ENCODE measurements around the gene SIL1. TPM values are rescaled to one million over a fixed set of nuclear protein-coding genes. Genes with fewer than 3 reads are reported as not detected.

SIL1 gene
- polyA plus RNA-seq, 2 of the 4 experiments (the other 2 are of a cell fraction), result 27.6 to 45.5 TPM

DNA sequence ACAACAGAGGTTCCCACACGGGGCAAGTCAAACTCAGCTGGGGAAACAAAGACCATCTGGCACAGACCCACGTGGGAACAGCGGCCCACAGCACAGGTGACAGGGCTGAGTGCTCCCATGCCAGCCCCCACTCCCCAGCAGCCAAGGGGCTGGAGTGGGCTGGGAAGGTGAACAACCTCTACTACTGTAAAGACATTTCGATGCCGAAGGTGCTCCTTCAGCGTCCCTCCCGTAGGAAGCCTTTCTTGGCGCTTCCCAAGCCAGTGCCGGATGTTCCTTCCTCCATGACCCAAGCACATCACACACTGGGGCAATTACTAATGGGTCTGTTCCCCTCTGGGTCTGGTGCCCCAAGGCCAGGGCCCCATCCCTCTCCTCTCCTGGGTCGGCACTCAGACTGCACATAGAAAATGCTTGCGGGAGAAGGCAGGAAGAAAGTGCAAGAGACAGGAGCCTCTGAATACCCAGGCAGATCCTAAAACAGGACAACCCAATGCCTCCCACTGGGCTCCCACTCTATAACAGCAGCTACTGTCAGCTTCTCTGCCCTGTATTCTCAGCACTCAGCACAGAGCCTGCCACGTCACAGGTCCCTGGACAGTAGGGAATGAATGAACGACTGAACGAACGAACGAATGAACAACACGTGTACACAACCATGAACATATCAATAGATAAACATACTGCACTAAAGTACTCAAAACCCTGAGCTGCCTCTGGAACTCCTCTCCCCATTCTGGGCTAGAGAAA lies 246.0 kb downstream of the SIL1 start (continued):
- TF ChIP-seq RAD21 (conservative IDR thresholded peaks at IDR 0.05 in 1 of 2, IDR thresholded peaks at IDR 0.05 in 1 of 2) (no peak), MAZ (IDR thresholded peaks at IDR 0.05; ENCODE audit: borderline replicate concordance, low read depth, low read length) (no peak), KDM1A (IDR thresholded peaks at IDR 0.05; ENCODE audit: low read depth) (no peak), EHF (CRISPR knock-in tag; IDR thresholded peaks at IDR 0.05) (no peak), MYC (IDR thresholded peaks at IDR 0.05; ENCODE audit: borderline replicate concordance, low read length) (no peak), RNF2 (IDR thresholded peaks at IDR 0.05; ENCODE audit: borderline replicate concordance, low read depth) (no peak), SMC3 (IDR thresholded peaks at IDR 0.05) (no peak), HOXB5 (CRISPR knock-in tag; IDR thresholded peaks at IDR 0.05) (no peak)

DNA sequence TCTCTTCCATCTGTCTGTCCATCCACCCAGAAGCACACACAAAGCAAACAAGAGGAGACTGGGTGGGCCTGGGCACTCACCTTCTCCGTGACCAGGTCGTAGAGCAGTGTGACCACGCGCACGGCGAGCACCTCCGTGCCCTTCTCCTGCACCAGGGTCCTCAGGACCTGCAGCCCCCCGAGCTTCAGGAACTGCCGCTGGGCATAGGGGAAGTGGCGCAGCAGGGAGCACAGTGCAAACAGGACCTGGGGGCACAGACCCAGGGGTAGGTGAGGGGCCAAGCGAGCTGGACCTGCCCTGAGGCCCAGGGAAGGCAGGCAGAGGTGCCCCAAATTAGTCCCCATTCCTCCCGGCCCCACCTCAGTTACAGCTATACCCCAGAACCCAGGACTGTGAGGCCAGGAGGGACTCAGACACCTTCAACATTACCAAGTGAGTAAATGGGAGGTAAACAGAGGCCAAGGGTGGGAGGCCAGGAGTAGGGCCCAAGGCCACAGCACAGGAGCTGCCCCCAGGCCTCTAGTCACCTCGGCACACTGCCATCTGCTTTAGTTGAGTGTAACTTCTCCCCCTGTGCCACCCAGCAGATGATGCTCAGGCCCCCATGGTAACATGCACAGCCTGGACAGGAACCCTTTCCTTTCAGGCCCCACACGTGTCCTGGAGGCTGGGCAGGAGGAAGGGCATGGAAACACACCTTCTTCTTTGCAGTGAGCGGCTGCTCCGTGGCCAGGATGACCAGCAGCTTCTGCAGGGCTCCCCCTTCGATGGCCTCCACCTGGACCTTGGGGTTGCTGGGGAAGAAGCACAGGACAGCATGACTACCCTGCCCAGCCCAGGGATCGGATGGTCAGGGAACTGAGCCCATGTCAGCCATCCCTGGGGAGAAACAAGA lies 246.8 kb downstream of the SIL1 start:
- FAIRE-seq, result no peak

DNA sequence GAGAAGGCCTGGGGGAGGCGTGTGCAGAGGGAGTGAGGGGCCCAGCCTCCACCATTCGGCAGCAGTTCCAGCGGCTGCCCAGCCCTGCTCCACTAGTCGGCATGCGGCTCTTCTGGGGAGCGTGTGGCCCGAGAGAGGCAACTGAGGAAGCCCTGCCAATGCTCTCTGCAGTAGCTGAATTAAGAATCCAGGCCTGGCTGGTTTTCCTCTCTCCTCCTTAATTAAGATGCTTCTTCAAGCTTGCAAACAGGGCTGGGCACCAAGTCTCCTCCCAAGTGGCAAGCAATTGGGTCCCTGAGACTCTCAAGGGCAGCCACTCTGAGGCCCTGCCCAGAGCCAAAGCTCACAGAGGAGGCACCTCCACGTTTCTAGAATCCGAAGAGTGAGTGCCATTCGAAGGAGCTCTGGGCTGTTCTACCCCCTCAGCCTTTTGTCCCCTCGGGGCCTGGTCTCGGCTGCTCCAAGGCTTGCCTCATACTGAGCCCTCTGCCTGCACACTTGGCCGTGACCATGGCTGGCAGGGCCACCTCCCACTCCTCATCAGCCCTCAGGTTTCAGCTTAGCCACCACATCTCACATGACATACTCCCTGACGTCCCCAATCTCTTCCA lies 247.6 kb downstream of the SIL1 start:
- no peak overlapping the region for H3K27ac ChIP-seq
- no peak overlapping the region for H3K4me2 ChIP-seq
- WGBS (ENCODE audit: missing lambda C conversion rate), result 92% methylated on average over 13 of the region's 14 CpGs
- no peak for ATAC-seq
- FAIRE-seq, result no peak
- TF ChIP-seq JUNB (IDR thresholded peaks at IDR 0.05), result no peak
- no peak for TF ChIP-seq PHF8 (IDR thresholded peaks at IDR 0.05; ENCODE audit: borderline replicate concordance, low read depth)
- TF ChIP-seq, protein P1, sequence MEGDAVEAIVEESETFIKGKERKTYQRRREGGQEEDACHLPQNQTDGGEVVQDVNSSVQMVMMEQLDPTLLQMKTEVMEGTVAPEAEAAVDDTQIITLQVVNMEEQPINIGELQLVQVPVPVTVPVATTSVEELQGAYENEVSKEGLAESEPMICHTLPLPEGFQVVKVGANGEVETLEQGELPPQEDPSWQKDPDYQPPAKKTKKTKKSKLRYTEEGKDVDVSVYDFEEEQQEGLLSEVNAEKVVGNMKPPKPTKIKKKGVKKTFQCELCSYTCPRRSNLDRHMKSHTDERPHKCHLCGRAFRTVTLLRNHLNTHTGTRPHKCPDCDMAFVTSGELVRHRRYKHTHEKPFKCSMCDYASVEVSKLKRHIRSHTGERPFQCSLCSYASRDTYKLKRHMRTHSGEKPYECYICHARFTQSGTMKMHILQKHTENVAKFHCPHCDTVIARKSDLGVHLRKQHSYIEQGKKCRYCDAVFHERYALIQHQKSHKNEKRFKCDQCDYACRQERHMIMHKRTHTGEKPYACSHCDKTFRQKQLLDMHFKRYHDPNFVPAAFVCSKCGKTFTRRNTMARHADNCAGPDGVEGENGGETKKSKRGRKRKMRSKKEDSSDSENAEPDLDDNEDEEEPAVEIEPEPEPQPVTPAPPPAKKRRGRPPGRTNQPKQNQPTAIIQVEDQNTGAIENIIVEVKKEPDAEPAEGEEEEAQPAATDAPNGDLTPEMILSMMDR (IDR thresholded peaks at IDR 0.05), result no peak
- no peak for TF ChIP-seq NR3C1 (IDR thresholded peaks at IDR 0.05)
- no peak for TF ChIP-seq ZSCAN20 (CRISPR knock-in tag; IDR thresholded peaks at IDR 0.05)
- no peak for TF ChIP-seq POLR2A (IDR thresholded peaks at IDR 0.05; ENCODE audit: low read length)
- no peak for TF ChIP-seq FOXS1 (CRISPR knock-in tag; IDR thresholded peaks at IDR 0.05)
- TF ChIP-seq POLR2AphosphoS2 (conservative IDR thresholded peaks at IDR 0.05; ENCODE audit: low read length), result no peak
- TF ChIP-seq NFE2L2 (conservative IDR thresholded peaks at IDR 0.05; ENCODE audit: low read length), result no peak
- TF ChIP-seq, protein P2, sequence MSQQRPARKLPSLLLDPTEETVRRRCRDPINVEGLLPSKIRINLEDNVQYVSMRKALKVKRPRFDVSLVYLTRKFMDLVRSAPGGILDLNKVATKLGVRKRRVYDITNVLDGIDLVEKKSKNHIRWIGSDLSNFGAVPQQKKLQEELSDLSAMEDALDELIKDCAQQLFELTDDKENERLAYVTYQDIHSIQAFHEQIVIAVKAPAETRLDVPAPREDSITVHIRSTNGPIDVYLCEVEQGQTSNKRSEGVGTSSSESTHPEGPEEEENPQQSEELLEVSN (IDR thresholded peaks at IDR 0.05; ENCODE audit: borderline replicate concordance, low read depth), result no peak
- no peak for TF ChIP-seq MAZ (IDR thresholded peaks at IDR 0.05; ENCODE audit: borderline replicate concordance, low read depth, low read length)
- TF ChIP-seq EP300 (IDR thresholded peaks at IDR 0.05), result no peak
- TF ChIP-seq FOSB (CRISPR knock-in tag; IDR thresholded peaks at IDR 0.05), result no peak
- no peak for TF ChIP-seq SREBF2 (IDR thresholded peaks at IDR 0.05)
- TF ChIP-seq MAFK (IDR thresholded peaks at IDR 0.05; ENCODE audit: partially characterized antibody), result no peak
- TF ChIP-seq CHD4 (IDR thresholded peaks at IDR 0.05; ENCODE audit: borderline replicate concordance), result no peak
- TF ChIP-seq RNF2 (IDR thresholded peaks at IDR 0.05; ENCODE audit: borderline replicate concordance, low read depth), result no peak
- DNase-seq (ENCODE audit: low read depth in 1 of 2, low spot score in 1 of 2), result no peak
- no peaks in the 10 kb centered on the region for H3K9me3 ChIP-seq
- no peaks in the 10 kb centered on the region for H3K4me1 ChIP-seq
- CTCF ChIA-PET, result interaction anchor here (0.6 to 1.2 kb wide), 3 partner anchors 17 to 25 kb away, joined by 3 read pairs; no protein-coding TSS in a partner anchor
- H3K4me3 ChIP-seq, result no peak overlapping the region
- POLR2A ChIA-PET, result no interaction called here

More for the DNA sequence above, 246.8 kb downstream of the SIL1 start:
- POLR2A ChIA-PET, result no interaction called here
- 87% methylated on average over 16 of the region's 18 CpGs for WGBS (ENCODE audit: missing lambda C conversion rate)
- CTCF ChIA-PET, result interaction anchor here (0.6 to 1.6 kb wide), 4 partner anchors 16 to 26 kb away, joined by 3 read pairs; no protein-coding TSS in a partner anchor
- no peak for ATAC-seq
- Histone ChIP-seq H3K27ac (no peak overlapping the region), H3K4me1 (no peaks in the 10 kb centered on the region), H3K4me3 (no peak overlapping the region), H3K4me2 (no peak overlapping the region), H3K9me3 (no peaks in the 10 kb centered on the region)
- DNase-seq (ENCODE audit: low read depth in 1 of 2, low spot score in 1 of 2), result no peak
- TF ChIP-seq ZC3H11A (IDR thresholded peaks at IDR 0.05) (no peak), HDAC2 (IDR thresholded peaks at IDR 0.05) (no peak)

Data from A549 (cell line).